Loucy (cell line): ENCODE measurements around the gene RALB.

Experiments used
- H2AFZ ChIP-seq: fragments of 200-600 bp; sonication (generic); 2 replicates; pipeline ENCODE4 v1.6.0; 2016; ENCODE audit warnings: antibody characterized with exemption, mild to moderate bottlenecking, low read length, moderate library complexity
- H3F3A ChIP-seq: fragments of 200-600 bp; 2 replicates; pipeline ENCODE4 v1.6.0; 2016; ENCODE audit warnings: antibody characterized with exemption, low read depth, mild to moderate bottlenecking
- H3K27me3 ChIP-seq: fragments of 200-600 bp; sonication (generic); 2 replicates; pipeline ENCODE4 v1.6.1; 2014; ENCODE audit warnings: low read length, mild to moderate bottlenecking; ENCODE audit not compliant: insufficient read depth, poor library complexity, severe bottlenecking
- H3K36me3 ChIP-seq: fragments of 200-600 bp; sonication (generic); 2 replicates; pipeline ENCODE4 v1.6.1; 2016; ENCODE audit warnings: low read length; ENCODE audit not compliant: insufficient read depth
- H3K4me1 ChIP-seq: fragments of 200-600 bp; sonication (generic); 2 replicates; pipeline ENCODE4 v1.5.1; 2014; ENCODE audit warnings: low read length, mild to moderate bottlenecking; ENCODE audit not compliant: insufficient read depth, poor library complexity, severe bottlenecking
- H3K4me2 ChIP-seq: fragments of 200-600 bp; sonication (generic); 2 replicates; pipeline ENCODE4 v1.6.0; 2014; ENCODE audit warnings: antibody characterized with exemption, low read length, low read depth, mild to moderate bottlenecking; ENCODE audit not compliant: poor library complexity, severe bottlenecking
- H3K4me3 ChIP-seq: fragments of 200-600 bp; sonication (generic); 2 replicates; pipeline ENCODE4 v1.5.1; 2014; ENCODE audit warnings: low read length, mild to moderate bottlenecking, mixed read lengths; ENCODE audit not compliant: poor library complexity, severe bottlenecking
- H3K79me2 ChIP-seq: fragments of 200-600 bp; sonication (generic); 2 replicates; pipeline ENCODE4 v1.6.1; 2014; ENCODE audit warnings: low read length; ENCODE audit not compliant: insufficient read depth
- H3K9ac ChIP-seq: fragments of 200-600 bp; sonication (generic); 2 replicates; pipeline ENCODE4 v1.6.0; 2014; ENCODE audit warnings: mild to moderate bottlenecking, low read depth, low read length, moderate library complexity; ENCODE audit not compliant: poor library complexity, severe bottlenecking
- H3K9me2 ChIP-seq: fragments of 200-600 bp; sonication (generic); replicated peaks from 2 replicates; pipeline ENCODE4 v1.6.1; 2016; ENCODE audit warnings: low read depth, low read length, mixed read lengths
- H3K9me3 ChIP-seq: fragments of 200-600 bp; sonication (generic); 2 replicates; pipeline ENCODE4 v1.6.1; 2014; ENCODE audit warnings: mild to moderate bottlenecking, antibody characterized with exemption, low read length, low read depth; ENCODE audit not compliant: insufficient read depth
- H4K20me1 ChIP-seq: fragments of 200-600 bp; sonication (generic); 2 replicates; pipeline ENCODE4 v1.6.0; 2014; ENCODE audit warnings: antibody characterized with exemption, low read length, mild to moderate bottlenecking; ENCODE audit not compliant: insufficient read depth, poor library complexity, severe bottlenecking
- EZH2phosphoT487 ChIP-seq: fragments of 200-600 bp; IDR thresholded peaks from 2 replicates; pipeline ENCODE4 v1.6.1; 2018; ENCODE audit warnings: antibody characterized with exemption, mild to moderate bottlenecking, moderate library complexity, borderline replicate concordance
- TF ChIP-seq, protein P1 (sequence below): fragments of 200-600 bp; sonication (generic); conservative IDR thresholded peaks from 2 replicates; pipeline ENCODE4 v1.5.1; 2014; ENCODE audit warnings: mild to moderate bottlenecking, antibody characterized with exemption, low read length

Gene RALB

DNA sequence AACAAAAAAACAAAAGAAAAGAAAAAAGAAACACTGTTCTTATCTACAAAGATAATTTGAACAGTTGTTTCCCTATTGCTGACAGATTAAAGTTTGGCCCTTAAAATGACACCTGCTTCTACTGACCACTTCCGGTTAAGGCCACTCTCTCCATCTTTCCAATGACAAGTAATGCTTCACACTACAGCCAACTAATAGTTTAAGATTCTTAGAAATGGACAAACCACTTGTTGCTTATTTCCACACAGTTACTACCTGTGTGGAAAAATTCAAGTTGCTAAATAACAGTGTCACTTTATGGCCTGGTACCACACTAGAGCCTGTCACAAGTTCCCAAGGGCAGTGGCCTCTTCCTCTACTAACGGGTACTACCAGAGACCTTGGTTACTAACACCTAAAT is 31.9 kb upstream of the RALB start:
- H3K4me2 ChIP-seq = peak overlapping the region; percentile 85
- no peaks in the 10 kb centered on the region for H3K27me3 ChIP-seq
- peaks cover 27% of the 10 kb centered on the region for H3K79me2 ChIP-seq
- no peak overlapping the region for H3K9ac ChIP-seq
- H3K4me3 ChIP-seq = peak overlapping the region; percentile 92
- peaks cover 11% of the 10 kb centered on the region for H4K20me1 ChIP-seq
- no peak overlapping the region for H2AFZ ChIP-seq
- H3K9me2 ChIP-seq = no peaks in the 10 kb centered on the region
- H3K4me1 ChIP-seq = peaks cover 31% of the 10 kb centered on the region
- no peak for TF ChIP-seq EZH2phosphoT487
- TF ChIP-seq, protein P1, sequence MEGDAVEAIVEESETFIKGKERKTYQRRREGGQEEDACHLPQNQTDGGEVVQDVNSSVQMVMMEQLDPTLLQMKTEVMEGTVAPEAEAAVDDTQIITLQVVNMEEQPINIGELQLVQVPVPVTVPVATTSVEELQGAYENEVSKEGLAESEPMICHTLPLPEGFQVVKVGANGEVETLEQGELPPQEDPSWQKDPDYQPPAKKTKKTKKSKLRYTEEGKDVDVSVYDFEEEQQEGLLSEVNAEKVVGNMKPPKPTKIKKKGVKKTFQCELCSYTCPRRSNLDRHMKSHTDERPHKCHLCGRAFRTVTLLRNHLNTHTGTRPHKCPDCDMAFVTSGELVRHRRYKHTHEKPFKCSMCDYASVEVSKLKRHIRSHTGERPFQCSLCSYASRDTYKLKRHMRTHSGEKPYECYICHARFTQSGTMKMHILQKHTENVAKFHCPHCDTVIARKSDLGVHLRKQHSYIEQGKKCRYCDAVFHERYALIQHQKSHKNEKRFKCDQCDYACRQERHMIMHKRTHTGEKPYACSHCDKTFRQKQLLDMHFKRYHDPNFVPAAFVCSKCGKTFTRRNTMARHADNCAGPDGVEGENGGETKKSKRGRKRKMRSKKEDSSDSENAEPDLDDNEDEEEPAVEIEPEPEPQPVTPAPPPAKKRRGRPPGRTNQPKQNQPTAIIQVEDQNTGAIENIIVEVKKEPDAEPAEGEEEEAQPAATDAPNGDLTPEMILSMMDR = no peak
- H3F3A ChIP-seq = no peaks in the 10 kb centered on the region
- H3K9me3 ChIP-seq = no peaks in the 10 kb centered on the region
- H3K36me3 ChIP-seq = no peaks in the 10 kb centered on the region

DNA sequence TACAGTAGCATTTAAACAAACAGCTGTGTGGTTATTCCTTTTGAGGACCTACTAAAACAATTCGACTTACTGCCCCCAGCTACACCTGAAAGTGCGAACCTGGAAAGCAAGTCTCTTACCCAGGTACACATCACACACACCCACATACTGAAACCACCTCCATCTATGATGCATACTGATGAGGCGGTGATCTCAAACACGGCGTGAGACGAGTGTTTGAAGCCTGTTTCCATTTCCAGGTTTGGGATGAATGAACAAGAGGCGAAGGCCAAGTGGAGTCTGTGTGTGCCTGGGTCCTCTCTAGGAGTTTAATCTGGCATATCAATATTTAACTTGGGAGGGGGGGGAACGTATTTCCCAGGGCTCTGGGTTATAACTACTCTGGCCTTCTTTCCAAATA is 31.0 kb upstream of the RALB start:
- H3K9me2 ChIP-seq = no peaks in the 10 kb centered on the region
- peak overlapping the region; percentile 74 for H3K9ac ChIP-seq
- H3K9me3 ChIP-seq = no peaks in the 10 kb centered on the region
- H3K4me1 ChIP-seq = peaks cover 32% of the 10 kb centered on the region
- no peak overlapping the region for H2AFZ ChIP-seq
- H3F3A ChIP-seq = no peaks in the 10 kb centered on the region
- H3K4me3 ChIP-seq = peak overlapping the region; percentile 92
- TF ChIP-seq, protein P1 = no peak
- no peak for TF ChIP-seq EZH2phosphoT487
- H3K27me3 ChIP-seq = no peaks in the 10 kb centered on the region
- H3K36me3 ChIP-seq = no peaks in the 10 kb centered on the region
- peaks cover 27% of the 10 kb centered on the region for H3K79me2 ChIP-seq
- peak overlapping the region; percentile 85 for H3K4me2 ChIP-seq
- peaks cover 11% of the 10 kb centered on the region for H4K20me1 ChIP-seq

DNA sequence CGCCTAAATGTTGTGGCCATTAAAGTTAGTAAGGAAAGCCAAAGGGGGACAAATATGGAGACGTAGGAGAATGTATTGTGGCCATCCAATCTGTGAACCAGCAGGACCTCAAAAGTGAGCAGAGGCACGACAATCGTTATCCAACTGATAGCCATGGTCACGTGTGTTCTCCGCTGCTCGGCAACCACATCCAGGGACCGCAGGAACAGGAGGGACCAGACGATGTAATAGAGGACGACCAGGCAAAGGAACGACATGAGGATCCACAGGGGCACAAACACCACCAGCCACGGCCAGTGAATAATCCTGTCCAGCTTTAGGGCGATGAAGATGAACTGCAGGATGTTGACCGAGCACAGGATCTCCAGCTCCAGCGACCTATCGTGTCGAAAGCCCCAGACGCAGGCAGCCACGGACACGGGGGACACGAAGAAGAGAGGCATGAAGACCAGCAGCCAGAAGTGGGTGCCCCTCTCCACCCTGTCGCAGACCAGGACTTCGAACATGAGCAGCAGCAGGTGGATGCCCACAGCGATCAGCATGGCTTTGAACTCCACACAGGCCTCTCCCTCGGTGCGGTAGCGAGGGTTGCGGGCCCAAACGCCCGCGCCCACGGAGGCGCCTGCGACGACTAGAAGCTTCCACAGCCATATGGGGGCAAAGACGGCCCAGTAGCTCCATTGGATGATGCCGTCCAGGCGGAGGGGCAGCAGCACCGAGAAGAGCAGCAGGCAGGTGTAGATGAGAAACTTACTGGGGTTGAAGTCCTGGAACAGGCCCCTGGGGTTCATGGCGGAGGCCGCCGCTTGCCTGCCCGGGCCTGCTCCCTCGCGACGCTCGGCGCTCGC is 30.2 kb upstream of the RALB start:
- Histone ChIP-seq H3K9me3 (no peaks in the 10 kb centered on the region), H3K9me2 (no peaks in the 10 kb centered on the region), H3K4me1 (peaks cover 39% of the 10 kb centered on the region), H3K36me3 (no peaks in the 10 kb centered on the region), H3K27me3 (no peaks in the 10 kb centered on the region), H3K79me2 (peaks cover 27% of the 10 kb centered on the region), H3F3A (no peaks in the 10 kb centered on the region), H2AFZ (peak overlapping the region; percentile 96; the same call in 1 of the 2 replicates), H4K20me1 (peaks cover 11% of the 10 kb centered on the region), H3K4me2 (peak overlapping the region; percentile 85), H3K4me3 (peak overlapping the region; percentile 92), H3K9ac (peak overlapping the region; percentile 74)
- TF ChIP-seq, protein P1 = no peak
- TF ChIP-seq EZH2phosphoT487 = no peak
